NCI-H1930 (cell line): ENCODE data around the gene GARIN1A.
"Not testable (repeated sequence)": the region's sequence is repeated elsewhere in the genome, so short reads cannot be mapped to it uniquely, and the experiment has no call there.

Experiments
- DNase-seq, 2 experiments: peaks; one replicate each; lab custom pipeline; 2025; lab: John Stamatoyannopoulos, UW

The GARIN1A gene

GRCh38 chr7:128683270-128683669 lies 11.2 kb downstream of the GARIN1A start:
- not testable (repeated sequence) for DNase-seq

GRCh38 chr7:128683738-128684137 lies 11.6 kb downstream of the GARIN1A start:
- DNase-seq, result not testable (repeated sequence)

- DNase-seq, result no peak
Measured at GRCh38 chr7:128687131-128687530, 15.0 kb downstream of the GARIN1A start.

- no peak for DNase-seq
Measured at GRCh38 chr7:128688492-128688891, 16.4 kb downstream of the GARIN1A start.

- DNase-seq, result not testable (repeated sequence)
Measured at GRCh38 chr7:128689161-128689935, 17.3 kb downstream of the GARIN1A start.

- DNase-seq, result no peak
Measured at GRCh38 chr7:128691227-128691626, 19.1 kb downstream of the GARIN1A start.

GRCh38 chr7:128692623-128693270 lies 20.7 kb downstream of the GARIN1A start:
- no peak for DNase-seq

GRCh38 chr7:128693373-128694015 lies 21.4 kb downstream of the GARIN1A start:
- DNase-seq, result no peak

GRCh38 chr7:128694738-128695137 lies 22.6 kb downstream of the GARIN1A start:
- DNase-seq, result no peak

- peak; percentile 58 to 64 for DNase-seq
Measured at GRCh38 chr7:128697302-128697905, 25.3 kb downstream of the GARIN1A start.

- no peak for DNase-seq
Measured at GRCh38 chr7:128699196-128699712, 27.2 kb downstream of the GARIN1A start.

GRCh38 chr7:128699895-128700294 lies 27.8 kb downstream of the GARIN1A start:
- no peak for DNase-seq

GRCh38 chr7:128701062-128701785 lies 29.1 kb downstream of the GARIN1A start:
- DNase-seq, result no peak

- no peak for DNase-seq
Measured at GRCh38 chr7:128703609-128704241, 31.6 kb downstream of the GARIN1A start.

- no peak for DNase-seq
Measured at GRCh38 chr7:128705891-128706333, 33.8 kb downstream of the GARIN1A start.

- DNase-seq, result no peak
Measured at GRCh38 chr7:128707752-128708151, 35.7 kb downstream of the GARIN1A start.

- DNase-seq, result no peak
Measured at GRCh38 chr7:128708235-128708634, 36.1 kb downstream of the GARIN1A start.

- no peak for DNase-seq
Measured at GRCh38 chr7:128708824-128709223, 36.7 kb downstream of the GARIN1A start.

- no peak for DNase-seq
Measured at GRCh38 chr7:128710481-128710880, 38.4 kb downstream of the GARIN1A start.

GRCh38 chr7:128713794-128714193 lies 41.7 kb downstream of the GARIN1A start:
- DNase-seq, result no peak
